Right lobe of liver (tissue), 6 donors: ENCODE results near the gene PCK2. TPM values are rescaled to one million over a fixed set of nuclear protein-coding genes. Genes with fewer than 3 reads are reported as not detected.
A peak's percentile ranks its signal among the peaks of the same experiment; 100 is the strongest.

ENCODE experiments used
- ATAC-seq, 4 donors: fragments of 200-7000 bp; cut with Tn5 transposase; one replicate each; pipeline ENCODE4 v1.9.1; 2020; ENCODE audit warnings: mild to moderate bottlenecking in 4 of 4, moderate library complexity in 4 of 4
- DNase-seq, 3 donors: peaks; one replicate each; pipeline ENCODE4 v3.0.0-alpha.2; 2020
- H3K27ac ChIP-seq, 3 donors: fragments of 200-600 bp; one replicate each; pipeline ENCODE4 v1.8.0; 2022
- H3K27me3 ChIP-seq, 2 donors: fragments of 200-600 bp; one replicate each; pipeline ENCODE4 v1.8.0; 2022
- H3K36me3 ChIP-seq, 4 donors: fragments of 200-600 bp; sonication (generic) in 1 of 4; one replicate each; pipeline versions ENCODE4 v1.5.1 to v1.8.0; 2017 to 2022; ENCODE audit warnings: control low read depth in 1 of 4
- H3K4me1 ChIP-seq, 4 donors: fragments of 200-600 bp; sonication (generic) in 1 of 4; one replicate each; pipeline versions ENCODE4 v1.5.1 to v1.8.0; 2017 to 2022; ENCODE audit warnings: control low read depth in 1 of 4
- H3K4me3 ChIP-seq, 3 donors: fragments of 200-600 bp; one replicate each; pipeline ENCODE4 v1.8.0; 2022
- H3K9me3 ChIP-seq, 4 donors: fragments of 200-600 bp; sonication (generic) in 1 of 4; one replicate each; pipeline versions ENCODE4 v1.5.1 to v1.8.0; 2017 to 2022; ENCODE audit warnings: control low read depth in 1 of 4
- CTCF ChIP-seq, 4 donors: fragments of 200-600 bp in 3 of 4; fragments of 450-650 bp in 1 of 4; IDR thresholded peaks; one replicate each; pipeline versions ENCODE4 v1.5.1 to v1.8.0; 2016 to 2022; ENCODE audit warnings: antibody characterized with exemption in 4 of 4, mild to moderate bottlenecking in 2 of 4
- POLR2A ChIP-seq: fragments of 450-650 bp; IDR thresholded peaks from one replicate; pipeline ENCODE4 v1.6.1; 2017; ENCODE audit warnings: antibody characterized with exemption, mild to moderate bottlenecking
- WGBS: methylation state at CpG from one replicate; pipeline ENCODE4 v1.1.6; 2018; ENCODE audit warnings: low coverage, low lambda C conversion rate; ENCODE audit not compliant: insufficient coverage; ENCODE audit errors: missing lambda C conversion rate; 5-methylcytosine and 5-hydroxymethylcytosine counted together
- intact Hi-C, 2 donors: fragments of 100-400 bp; cut with DNase I; formaldehyde crosslinking; loops; one replicate each; pipeline versions ENCODE4 v1.11.2 to v1.14.1; 2022
- total RNA-seq, 6 experiments: library from RNA; depleted of rRNA in 2 of 6; stranded (reverse); fragments of >200 nt in 2 of 6; fragmentation: NEBNext Ultra II Directional in 3 of 6; extraction: Animal tissue kit (Norgen Biotek cat#: 25700) in 3 of 6; gene quantifications; one replicate each; pipeline versions ENCODE4 v1.1.0 to v1.2.4, GENCODE V29; 2016 to 2023
- donor health status: DM: no; HTN: yes; CAD: no.
- donor health status: DM: no; HTN: no; CAD: no.
- donor health status: DM: no; HTN: no; CAD: no.
- donor health status: DM: no; HTN: yes; CAD: no.
- donor health status: DM: no; HTN: yes; CAD: no.

PCK2 gene
- total RNA-seq, 6 experiments from 2014 or later: 124 to 615 (median 240) TPM

DNA sequence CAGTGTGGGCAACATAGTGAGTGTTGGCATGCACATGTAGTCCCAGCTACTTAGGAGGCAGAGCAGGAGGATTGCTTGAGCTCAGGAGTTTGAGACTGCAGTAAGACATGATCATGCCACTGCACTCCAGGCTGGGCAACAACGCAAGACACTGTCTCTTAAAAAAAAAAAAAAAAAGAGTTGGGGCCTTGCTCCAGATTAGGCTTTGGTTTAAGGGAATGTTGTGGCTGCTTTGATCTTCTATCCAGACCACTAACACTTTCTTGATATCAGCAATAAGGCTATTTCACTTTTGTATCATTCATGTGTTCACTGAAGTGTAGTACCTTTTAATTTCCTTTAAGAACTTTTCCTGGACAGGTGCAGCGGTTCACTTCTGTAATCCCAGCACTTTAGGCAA, 33.6 kb downstream of the PCK2 start:
- ATAC-seq (no peak), DNase-seq (no peak)
- peaks cover 0 to 31% (median 14%) of the 10 kb centered on the region in 4 donors for H3K4me1 ChIP-seq
- H3K27me3 ChIP-seq: no peaks in the 10 kb centered on the region
- intact Hi-C loops: no loop called here
- H3K27ac ChIP-seq: no peak overlapping the region
- 94% methylated on average over 2 of the region's 2 CpGs for WGBS
- H3K36me3 ChIP-seq: peaks cover 0 to 17% (median 4%) of the 10 kb centered on the region in 4 donors
- TF ChIP-seq CTCF (IDR thresholded peaks at IDR 0.05) (no peak), POLR2A (no peak)
- H3K4me3 ChIP-seq: no peak overlapping the region
- H3K9me3 ChIP-seq: no peaks in the 10 kb centered on the region

DNA sequence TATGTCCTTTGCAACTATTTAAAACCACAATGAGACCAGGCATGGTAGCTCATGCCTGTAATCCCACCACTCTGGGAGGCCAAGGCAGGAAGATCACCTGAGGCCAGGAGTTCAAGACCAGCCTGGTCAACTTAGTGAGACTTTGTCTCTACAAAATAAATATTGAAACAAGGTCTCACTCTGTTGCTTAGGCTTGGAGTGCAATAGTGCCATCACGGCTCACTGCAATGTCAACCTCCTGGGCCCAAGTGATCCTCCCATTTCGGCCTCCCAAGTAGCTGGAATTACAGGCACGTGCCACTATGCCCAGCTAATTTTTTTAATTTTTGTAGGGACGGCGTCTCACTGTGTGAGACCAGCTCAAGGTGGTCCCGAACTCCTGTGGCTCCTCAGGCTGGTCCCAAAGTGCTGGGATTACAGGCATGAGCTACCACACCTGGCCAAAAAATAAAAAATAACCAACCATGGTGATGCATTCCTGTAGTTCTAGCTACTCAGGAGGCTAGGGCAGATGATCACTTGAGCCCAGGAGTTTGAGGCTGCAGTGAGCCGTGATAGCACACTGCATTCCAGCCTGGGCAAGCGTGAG, 35.4 kb downstream of the PCK2 start:
- TF ChIP-seq CTCF (IDR thresholded peaks at IDR 0.05) (no peak), POLR2A (no peak)
- Histone ChIP-seq H3K4me1 (peaks cover 0 to 31% (median 15%) of the 10 kb centered on the region in 4 donors), H3K4me3 (no peak overlapping the region), H3K27me3 (no peaks in the 10 kb centered on the region), H3K36me3 (no peaks in the 10 kb centered on the region), H3K9me3 (no peaks in the 10 kb centered on the region), H3K27ac (no peak overlapping the region)
- intact Hi-C loops: no loop called here
- ATAC-seq (no peak), DNase-seq (no peak)
- 98% methylated on average over 5 of the region's 8 CpGs for WGBS

DNA sequence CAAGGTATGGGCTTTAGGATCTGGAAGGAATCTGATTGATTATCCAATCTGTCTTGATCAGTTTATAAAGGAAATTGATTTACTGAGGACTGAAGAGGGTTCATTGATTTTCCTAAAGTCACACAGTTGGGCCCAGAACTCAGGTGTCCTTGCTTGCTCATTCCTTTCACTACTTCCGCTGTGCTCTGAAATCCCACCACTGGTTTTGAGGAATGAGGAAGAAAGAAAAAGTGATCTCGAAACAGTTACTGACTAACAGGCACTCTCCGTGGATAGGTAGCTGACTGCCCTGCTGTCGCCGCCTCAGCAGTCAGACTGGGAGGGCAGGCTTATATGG, 36.2 kb downstream of the PCK2 start, which contains the start of gene FITM1:
Gene FITM1, plus strand, starts transcription at position 280 of the 337 bp plus-strand sequence. CDS start 905 bp downstream, outside the sequence.
- peak within 1 kb of the TSS in 1 of 3 donors; percentile 18 for H3K4me3 ChIP-seq
- no peak for TF ChIP-seq CTCF (IDR thresholded peaks at IDR 0.05)
- TF ChIP-seq POLR2A: no peak
- DNase-seq (no peak), ATAC-seq (no peak)
- H3K27ac ChIP-seq: peak within 1 kb of the TSS; percentile 61 to 86 (median 81)
- no peaks in the 10 kb centered on the region for H3K9me3 ChIP-seq
- 66% methylated on average over 4 of the region's 5 CpGs for WGBS
- no peaks in the 10 kb centered on the region for H3K36me3 ChIP-seq
- intact Hi-C loops: no loop called here
- no peaks in the 10 kb centered on the region for H3K27me3 ChIP-seq
- peaks cover 0 to 34% (median 15%) of the 10 kb centered on the region in 4 donors for H3K4me1 ChIP-seq

- peak overlapping the region; percentile 61 to 86 (median 81) for H3K27ac ChIP-seq
- intact Hi-C loops: no loop called here
- ATAC-seq: peak; percentile 60 to 74 (median 70)
- H3K4me3 ChIP-seq: peak overlapping the region in 1 of 3 donors; percentile 18
- TF ChIP-seq CTCF (IDR thresholded peaks at IDR 0.05) (no peak), POLR2A (peak; percentile 30)
- H3K27me3 ChIP-seq: no peaks in the 10 kb centered on the region
- peaks cover 0 to 35% (median 15%) of the 10 kb centered on the region in 4 donors for H3K4me1 ChIP-seq
- H3K36me3 ChIP-seq: no peaks in the 10 kb centered on the region
- DNase-seq: peak; percentile 55 to 91 (median 78)
- H3K9me3 ChIP-seq: no peaks in the 10 kb centered on the region
- WGBS: 11% methylated on average over 2 of the region's 7 CpGs
Observed at GRCh38 chr14:24130717-24131548, 36.8 kb downstream of the PCK2 start.
